ENCODE data around the gene KLK12. TPM values are rescaled to one million over a fixed set of nuclear protein-coding genes. Genes with fewer than 3 reads are reported as not detected.

Gene KLK12
- total RNA-seq, 5 donors from 2014 or later (not counting 1 experiment from before 2014, with no cell fraction given): not detected

GRCh38 chr19:51006406-51006805, 28.4 kb downstream of the KLK12 start:
- WGBS (ENCODE audit: insufficient coverage): 53% methylated on average over 7 of the region's 8 CpGs
- no peak overlapping the region for H3K27ac ChIP-seq (ENCODE audit: low read length)
- H3K9me3 ChIP-seq: no peaks in the 10 kb centered on the region
- DNase-seq: no peak
- H3K27me3 Mint-ChIP-seq: peaks cover 30 to 57% of the 10 kb centered on the region in 2 donors
- no peak overlapping the region for H3K4me3 ChIP-seq (ENCODE audit: control insufficient read depth in 1 of 2, extremely low read depth in 1 of 2, low read length in 1 of 2)
- ChIA-PET POLR2A (no interaction called here), CTCF (no interaction called here)
- H3K27me3 ChIP-seq (replicated peaks in 1 of 2; ENCODE audit: control insufficient read depth in 2 of 2, extremely low read depth in 1 of 2, insufficient read depth in 2 of 2, low read length in 1 of 2): peaks cover 0 to 51% of the 10 kb centered on the region in 2 experiments
- H3K36me3 Mint-ChIP-seq: no peaks in the 10 kb centered on the region
- no peak overlapping the region for H3K27ac Mint-ChIP-seq
- no peaks in the 10 kb centered on the region for H3K9me3 Mint-ChIP-seq
- H3K4me1 Mint-ChIP-seq: peaks cover 0 to 3% (median 0%) of the 10 kb centered on the region in 3 donors
- no peak overlapping the region for H3K4me3 Mint-ChIP-seq
- no peaks in the 10 kb centered on the region for H3K36me3 ChIP-seq (ENCODE audit: control insufficient read depth in 2 of 2, extremely low read depth in 1 of 2, insufficient read depth in 1 of 2, low read length in 1 of 2)
- no peaks in the 10 kb centered on the region for H3K4me1 ChIP-seq (ENCODE audit: control insufficient read depth in 1 of 2, extremely low read depth in 1 of 2, insufficient read depth in 2 of 2, low read length in 2 of 2)
- no peak for ATAC-seq (replicated peaks in 1 of 4)

GRCh38 chr19:51005248-51005647, 29.6 kb downstream of the KLK12 start:
- CTCF ChIA-PET: no interaction called here
- H3K4me3 ChIP-seq (ENCODE audit: control insufficient read depth in 1 of 2, extremely low read depth in 1 of 2, low read length in 1 of 2): no peak overlapping the region
- no peaks in the 10 kb centered on the region for H3K36me3 Mint-ChIP-seq

DNA sequence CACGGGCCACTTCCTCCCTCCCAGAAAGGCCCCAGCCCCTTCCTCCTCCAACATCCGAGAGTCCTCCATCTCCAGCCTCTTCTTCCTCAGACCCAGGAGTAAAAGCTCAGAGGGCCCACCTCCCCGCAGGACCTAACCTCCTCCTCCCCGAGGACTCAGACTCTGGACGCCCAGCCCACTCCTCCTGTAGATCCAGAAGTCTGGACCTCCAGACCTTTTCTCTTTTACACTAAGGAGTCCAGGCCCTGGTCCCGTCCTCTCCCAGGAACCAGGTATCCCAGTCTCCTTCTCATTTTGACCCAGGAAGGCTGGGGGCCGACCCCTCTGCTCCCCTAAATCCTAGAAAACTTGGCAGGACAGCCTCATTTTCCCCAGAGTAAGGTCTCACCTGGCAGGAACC, 31.5 kb downstream of the KLK12 start:
- Histone ChIP-seq H3K4me1 (ENCODE audit: control insufficient read depth in 1 of 2, extremely low read depth in 1 of 2, insufficient read depth in 2 of 2, low read length in 2 of 2) (no peaks in the 10 kb centered on the region), H3K36me3 (ENCODE audit: control insufficient read depth in 2 of 2, extremely low read depth in 1 of 2, insufficient read depth in 1 of 2, low read length in 1 of 2) (no peaks in the 10 kb centered on the region), H3K9me3 (no peaks in the 10 kb centered on the region), H3K4me3 (ENCODE audit: control insufficient read depth in 1 of 2, extremely low read depth in 1 of 2, low read length in 1 of 2) (no peak overlapping the region), H3K27ac (ENCODE audit: low read length) (no peak overlapping the region), H3K27me3 (replicated peaks in 1 of 2; ENCODE audit: control insufficient read depth in 2 of 2, extremely low read depth in 1 of 2, insufficient read depth in 2 of 2, low read length in 1 of 2) (peaks cover 0 to 56% of the 10 kb centered on the region in 2 experiments)
- peaks cover 22 to 59% of the 10 kb centered on the region in 2 donors for H3K27me3 Mint-ChIP-seq
- ATAC-seq (replicated peaks in 1 of 4) (no peak), DNase-seq (no peak)
- H3K36me3 Mint-ChIP-seq: no peaks in the 10 kb centered on the region
- no peaks in the 10 kb centered on the region for H3K9me3 Mint-ChIP-seq
- 52% methylated on average over 7 of the region's 7 CpGs for WGBS (ENCODE audit: insufficient coverage)
- no peak overlapping the region for H3K27ac Mint-ChIP-seq
- POLR2A ChIA-PET: no interaction called here
- CTCF ChIA-PET: no interaction called here
- no peak overlapping the region for H3K4me3 Mint-ChIP-seq
- peaks cover 0 to 3% (median 0%) of the 10 kb centered on the region in 3 donors for H3K4me1 Mint-ChIP-seq

More at GRCh38 chr19:51005248-51005647, 29.6 kb downstream of the KLK12 start:
- no peak overlapping the region for H3K27ac ChIP-seq (ENCODE audit: low read length)
- H3K36me3 ChIP-seq (ENCODE audit: control insufficient read depth in 2 of 2, extremely low read depth in 1 of 2, insufficient read depth in 1 of 2, low read length in 1 of 2): no peaks in the 10 kb centered on the region
- Mint-ChIP-seq H3K27ac (no peak overlapping the region), H3K4me1 (peaks cover 0 to 3% (median 0%) of the 10 kb centered on the region in 3 donors), H3K27me3 (peaks cover 29 to 57% of the 10 kb centered on the region in 2 donors), H3K4me3 (no peak overlapping the region), H3K9me3 (no peaks in the 10 kb centered on the region)
- no peaks in the 10 kb centered on the region for H3K9me3 ChIP-seq
- POLR2A ChIA-PET: no interaction called here
- no peaks in the 10 kb centered on the region for H3K4me1 ChIP-seq (ENCODE audit: control insufficient read depth in 1 of 2, extremely low read depth in 1 of 2, insufficient read depth in 2 of 2, low read length in 2 of 2)
- peaks cover 0 to 58% of the 10 kb centered on the region in 2 experiments for H3K27me3 ChIP-seq (replicated peaks in 1 of 2; ENCODE audit: control insufficient read depth in 2 of 2, extremely low read depth in 1 of 2, insufficient read depth in 2 of 2, low read length in 1 of 2)
- DNase-seq (no peak), ATAC-seq (replicated peaks in 1 of 4) (no peak)
- WGBS (ENCODE audit: insufficient coverage): no CpG with 5 or more reads among the region's 1 CpG

DNA sequence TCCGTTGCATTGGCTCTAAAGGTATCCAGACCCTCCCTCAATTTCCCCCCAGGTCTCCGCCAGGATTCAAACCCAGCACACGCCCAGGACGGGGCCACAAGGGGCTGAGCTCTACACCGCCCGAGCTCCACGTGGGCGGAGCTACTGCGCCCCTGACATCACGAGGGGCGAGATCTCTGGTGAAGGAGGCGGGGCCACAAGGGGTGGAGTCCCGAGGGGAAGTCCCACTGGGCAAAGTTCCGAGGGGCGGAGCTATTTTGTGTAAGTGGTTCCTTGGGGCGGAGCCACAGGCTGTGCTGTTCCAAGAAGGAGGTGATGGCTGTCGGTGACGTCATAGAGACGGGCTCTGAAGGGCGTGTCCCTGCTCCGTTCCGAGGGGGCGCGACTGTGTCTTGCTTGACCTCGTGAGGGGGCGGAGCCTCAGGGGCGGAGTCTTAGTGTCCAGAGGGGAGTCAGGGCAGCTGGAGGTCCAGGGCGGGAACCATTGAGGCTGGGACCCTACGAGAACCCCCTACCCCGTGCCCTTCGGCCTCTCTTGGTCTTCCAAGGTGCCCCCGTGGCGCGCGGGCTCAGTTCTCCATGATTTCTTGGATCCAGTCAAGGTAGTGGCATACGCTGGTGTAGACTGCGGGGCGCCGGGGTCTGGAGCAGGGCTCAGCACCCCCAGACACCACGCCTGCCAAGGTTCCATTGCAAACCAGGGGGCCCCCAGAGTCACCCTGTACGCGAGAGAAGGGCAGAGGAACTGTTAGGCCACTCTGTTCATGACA, 32.1 kb downstream of the KLK12 start:
- no peaks in the 10 kb centered on the region for H3K9me3 ChIP-seq
- CTCF ChIA-PET: no interaction called here
- no peaks in the 10 kb centered on the region for H3K4me1 ChIP-seq (ENCODE audit: control insufficient read depth in 1 of 2, extremely low read depth in 1 of 2, insufficient read depth in 2 of 2, low read length in 2 of 2)
- H3K36me3 ChIP-seq (ENCODE audit: control insufficient read depth in 2 of 2, extremely low read depth in 1 of 2, insufficient read depth in 1 of 2, low read length in 1 of 2): no peaks in the 10 kb centered on the region
- H3K27ac Mint-ChIP-seq: no peak overlapping the region
- no peaks in the 10 kb centered on the region for H3K36me3 Mint-ChIP-seq
- H3K27me3 ChIP-seq (replicated peaks in 1 of 2; ENCODE audit: control insufficient read depth in 2 of 2, extremely low read depth in 1 of 2, insufficient read depth in 2 of 2, low read length in 1 of 2): peaks cover 0 to 59% of the 10 kb centered on the region in 2 experiments
- DNase-seq (peak in 6 of 35 experiments; percentile 3 to 18 (median 9)), ATAC-seq (replicated peaks in 1 of 4) (no peak)
- WGBS (ENCODE audit: insufficient coverage): 76% methylated on average over 42 of the region's 42 CpGs
- POLR2A ChIA-PET: no interaction called here
- no peak overlapping the region for H3K4me3 Mint-ChIP-seq
- peaks cover 0 to 3% (median 0%) of the 10 kb centered on the region in 3 donors for H3K4me1 Mint-ChIP-seq
- H3K27me3 Mint-ChIP-seq: peaks cover 26 to 63% of the 10 kb centered on the region in 2 donors
- H3K27ac ChIP-seq (ENCODE audit: low read length): no peak overlapping the region
- H3K4me3 ChIP-seq (ENCODE audit: control insufficient read depth in 1 of 2, extremely low read depth in 1 of 2, low read length in 1 of 2): peak overlapping the region in 1 of 2 donors; percentile 6
- H3K9me3 Mint-ChIP-seq: no peaks in the 10 kb centered on the region

- DNase-seq: no peak
- POLR2A ChIA-PET: no interaction called here
- CTCF ChIA-PET: no interaction called here
- H3K4me1 Mint-ChIP-seq: peaks cover 0 to 3% (median 0%) of the 10 kb centered on the region in 3 donors
- H3K9me3 Mint-ChIP-seq: no peaks in the 10 kb centered on the region
- no peaks in the 10 kb centered on the region for H3K36me3 Mint-ChIP-seq
- Histone ChIP-seq H3K27me3 (replicated peaks in 1 of 2; ENCODE audit: control insufficient read depth in 2 of 2, extremely low read depth in 1 of 2, insufficient read depth in 2 of 2, low read length in 1 of 2) (peaks cover 0 to 65% of the 10 kb centered on the region in 2 experiments), H3K4me1 (ENCODE audit: control insufficient read depth in 1 of 2, extremely low read depth in 1 of 2, insufficient read depth in 2 of 2, low read length in 2 of 2) (no peaks in the 10 kb centered on the region), H3K27ac (ENCODE audit: low read length) (no peak overlapping the region), H3K9me3 (no peaks in the 10 kb centered on the region), H3K4me3 (ENCODE audit: control insufficient read depth in 1 of 2, extremely low read depth in 1 of 2, low read length in 1 of 2) (no peak overlapping the region), H3K36me3 (ENCODE audit: control insufficient read depth in 2 of 2, extremely low read depth in 1 of 2, insufficient read depth in 1 of 2, low read length in 1 of 2) (no peaks in the 10 kb centered on the region)
- no peak overlapping the region for H3K4me3 Mint-ChIP-seq
- WGBS (ENCODE audit: insufficient coverage): 44% methylated on average over 8 of the region's 12 CpGs
- peaks cover 31 to 64% of the 10 kb centered on the region in 2 donors for H3K27me3 Mint-ChIP-seq
- H3K27ac Mint-ChIP-seq: no peak overlapping the region
- ATAC-seq (replicated peaks in 1 of 4): no peak
Observed at GRCh38 chr19:51002089-51002532, 32.7 kb downstream of the KLK12 start.

DNA sequence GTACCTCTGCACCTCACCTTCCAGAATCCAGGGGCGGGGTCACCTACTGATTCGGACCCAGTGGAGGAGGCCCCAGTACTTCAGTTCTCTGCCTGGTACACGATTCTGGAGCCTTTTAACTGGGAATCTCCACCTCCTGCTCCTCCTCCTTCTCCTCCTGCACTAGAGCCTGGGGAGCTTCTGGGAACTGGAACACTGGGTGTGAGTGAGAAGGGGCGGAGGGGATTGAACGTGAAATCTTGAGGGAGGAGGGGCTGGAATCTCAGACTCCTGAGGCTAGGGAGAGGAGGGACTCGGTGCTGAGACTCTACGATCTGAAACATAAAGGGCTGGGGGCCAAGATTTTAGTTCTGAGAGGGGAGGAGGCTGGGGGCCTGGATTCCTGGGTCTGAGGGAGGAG, 33.3 kb downstream of the KLK12 start, which contains the start of gene KLK8:
Gene KLK8 (minus strand): TSS at position 90 of the 400 bp plus-strand sequence. CDS start 437 bp downstream, outside the sequence.
- no peaks in the 10 kb centered on the region for H3K4me1 ChIP-seq (ENCODE audit: control insufficient read depth in 1 of 2, extremely low read depth in 1 of 2, insufficient read depth in 2 of 2, low read length in 2 of 2)
- Mint-ChIP-seq H3K9me3 (no peaks in the 10 kb centered on the region), H3K27me3 (peaks cover 35 to 67% of the 10 kb centered on the region in 2 donors), H3K36me3 (no peaks in the 10 kb centered on the region), H3K27ac (no peak within 1 kb of the TSS), H3K4me3 (no peak within 1 kb of the TSS), H3K4me1 (peaks cover 0 to 3% (median 0%) of the 10 kb centered on the region in 3 donors)
- H3K27me3 ChIP-seq (replicated peaks in 1 of 2; ENCODE audit: control insufficient read depth in 2 of 2, extremely low read depth in 1 of 2, insufficient read depth in 2 of 2, low read length in 1 of 2): peaks cover 0 to 64% of the 10 kb centered on the region in 2 experiments
- ATAC-seq (replicated peaks in 1 of 4) (no peak), DNase-seq (no peak)
- CTCF ChIA-PET: no interaction called here
- WGBS (ENCODE audit: insufficient coverage): 37% methylated on average over 4 of the region's 7 CpGs
- H3K27ac ChIP-seq (ENCODE audit: low read length): no peak within 1 kb of the TSS
- no peak within 1 kb of the TSS for H3K4me3 ChIP-seq (ENCODE audit: control insufficient read depth in 1 of 2, extremely low read depth in 1 of 2, low read length in 1 of 2)
- no peaks in the 10 kb centered on the region for H3K9me3 ChIP-seq
- POLR2A ChIA-PET: no interaction called here
- H3K36me3 ChIP-seq (ENCODE audit: control insufficient read depth in 2 of 2, extremely low read depth in 1 of 2, insufficient read depth in 1 of 2, low read length in 1 of 2): no peaks in the 10 kb centered on the region

Measured in T-cell (primary cell).